HepG2 (cell line): ENCODE results near the gene PRIM2. TPM values are rescaled to one million over a fixed set of nuclear protein-coding genes. Genes with fewer than 3 reads are reported as not detected.

Experiments used
- ATAC-seq: fragments of 200-7000 bp; cut with Tn5 transposase; 3 replicates; pipeline ENCODE4 v1.9.1; 2020; ENCODE audit warnings: mild to moderate bottlenecking, moderate library complexity
- BruUV-seq: library from RNA; stranded (reverse); fragments of 400-500 nt; replicated peaks from 2 replicates; lab custom pipeline; 2021; lab: Mats Ljungman, UMichigan
- CTCF ChIA-PET: fragments of 300-600 bp; formaldehyde crosslinking; extraction: SDS; loops from one replicate; lab custom pipeline; 2021; ENCODE audit warnings: low total read pairs, inconsistent platforms, low intra/inter-chr PET ratio; lab: Yijun Ruan, JAX
- POLR2A ChIA-PET: fragments of 350-600 bp; sonication (Branson Sonifier 250); formaldehyde crosslinking; loops from one replicate; lab custom pipeline; 2020; ENCODE audit warnings: antibody characterized with exemption, inconsistent platforms; lab: Yijun Ruan, JAX
- DNase-seq: peaks from one replicate; pipeline ENCODE4 v3.0.0-alpha.2; 2015; ENCODE audit warnings: low spot score
- FAIRE-seq: peaks from 3 replicates; lab custom pipeline; 2011; peaks lifted over from hg19 to GRCh38; lab: Jason Lieb, UNC
- H2AFZ ChIP-seq: one replicate; pipeline ENCODE4 v1.6.1; 2011; ENCODE audit warnings: low read length, inconsistent platforms
- H3K27ac ChIP-seq: fragments of 300-600 bp; 3 replicates; pipeline ENCODE4 v1.8.0; 2011; ENCODE audit warnings: mixed run types, mild to moderate bottlenecking, mixed read lengths, low read length, inconsistent platforms; ENCODE audit not compliant: insufficient read depth; ENCODE audit errors: extremely low read length
- H3K27me3 ChIP-seq, 2 experiments: fragments of 200-600 bp in 1 of 2; 2 replicates in 1 of 2; 3 replicates in 1 of 2; pipeline versions ENCODE4 v1.6.0 to v1.8.0; 2011; ENCODE audit warnings: low read length in 2 of 2, mild to moderate bottlenecking in 2 of 2, moderate library complexity in 2 of 2, inconsistent platforms in 1 of 2; ENCODE audit not compliant: insufficient read depth in 2 of 2, control insufficient read depth in 1 of 2
- H3K36me3 ChIP-seq, 2 experiments: fragments of 200-600 bp in 1 of 2; replicated peaks in 1 of 2; 2 replicates in 1 of 2; 3 replicates in 1 of 2; pipeline versions ENCODE4 v1.5.1 to v1.8.0; 2011; ENCODE audit warnings: low read length in 2 of 2, inconsistent platforms in 1 of 2; ENCODE audit not compliant: insufficient read depth in 2 of 2, control insufficient read depth in 1 of 2
- H3K4me1 ChIP-seq: 2 replicates; pipeline ENCODE4 v1.5.1; 2012; ENCODE audit warnings: low read length, inconsistent platforms; ENCODE audit not compliant: insufficient read depth
- H3K4me2 ChIP-seq: 2 replicates; pipeline ENCODE4 v1.6.0; 2011; ENCODE audit warnings: low read depth, low read length, inconsistent platforms
- H3K4me3 ChIP-seq, 3 experiments: fragments of 200-600 bp in 1 of 3; sonication (generic), shearing (Covaris generic) in 1 of 3; replicated peaks in 1 of 3; 2 replicates each; pipeline ENCODE4 v1.5.1; 2011 to 2016; ENCODE audit warnings: low read length in 3 of 3, inconsistent platforms in 2 of 3, low read depth in 2 of 3, mild to moderate bottlenecking in 2 of 3, control low read depth in 1 of 3, mixed read lengths in 1 of 3; ENCODE audit not compliant: insufficient read depth in 1 of 3
- H3K79me2 ChIP-seq: one replicate; pipeline ENCODE4 v1.6.1; 2011; ENCODE audit warnings: low read length, inconsistent platforms; ENCODE audit not compliant: insufficient read depth
- H3K9ac ChIP-seq: 2 replicates; pipeline ENCODE4 v1.6.0; 2011; ENCODE audit warnings: mild to moderate bottlenecking, low read depth, low read length, inconsistent platforms; ENCODE audit not compliant: insufficient read depth
- H3K9me3 ChIP-seq: 2 replicates; pipeline ENCODE4 v1.5.1; 2012; ENCODE audit warnings: mild to moderate bottlenecking, low read length
- H4K20me1 ChIP-seq: 2 replicates; pipeline ENCODE4 v1.6.0; 2011; ENCODE audit warnings: inconsistent platforms, mild to moderate bottlenecking, low read length, moderate library complexity; ENCODE audit not compliant: insufficient read depth
- MED13 ChIP-seq: sonication (generic); formaldehyde crosslinking; IDR thresholded peaks from 2 replicates; pipeline ENCODE4 v1.5.0; 2020; ENCODE audit warnings: missing genetic modification reagents
- in situ Hi-C: cut with HindIII; loops from 2 replicates; pipeline ENCODE4 v1.10.0; 2017; ENCODE audit warnings: low pct_unique_long_range_greater_than_20kb; ENCODE audit not compliant: extremely low pct_ligation_motif_present
- intact Hi-C: fragments of 100-400 bp; cut with micrococcal nuclease; formaldehyde crosslinking; loops from one replicate; pipeline ENCODE4 v1.10.0; 2022; ENCODE audit not compliant: unreplicated experiment
- polyA plus RNA-seq, 8 experiments: library from polyadenylated mRNA; depleted of rRNA in 3 of 8; stranded (reverse) in 7 of 8; unstranded in 1 of 8; fragments of >200 nt; fragmentation: Illumina TruSeq in 4 of 8; extraction: Trizol in 4 of 8; gene quantifications; 2 replicates each; pipeline versions ENCODE4 v1.2.1 to v1.2.3, GENCODE V29; 2011 to 2016; ENCODE audit warnings: low read depth in 4 of 8, missing spikeins in 1 of 8, mixed read lengths in 1 of 8; ENCODE audit not compliant: insufficient read depth in 1 of 8
- total RNA-seq, 5 experiments: library from RNA; depleted of rRNA; stranded (reverse); fragments of >200 nt; fragmentation: Illumina TruSeq; extraction: Trizol; gene quantifications; 2 replicates each; pipeline ENCODE4 v1.2.3, GENCODE V29; 2016; ENCODE audit warnings: low read depth in 1 of 5
- TF ChIP-seq, protein P1 (sequence below): IDR thresholded peaks from 2 replicates; pipeline ENCODE4 v1.4.0; 2020; ENCODE audit warnings: mild to moderate bottlenecking, missing genetic modification reagents
- TF ChIP-seq, protein P2 (sequence below): sonication (generic); formaldehyde crosslinking; IDR thresholded peaks from 2 replicates; pipeline ENCODE4 v1.4.0; 2020; ENCODE audit warnings: missing genetic modification reagents

PRIM2 gene
- total and polyA plus RNA-seq, 2 of the 13 experiments (the other 11 are each of a cell fraction or from before 2014, with no cell fraction given) = 8.0 to 52.7 TPM

DNA sequence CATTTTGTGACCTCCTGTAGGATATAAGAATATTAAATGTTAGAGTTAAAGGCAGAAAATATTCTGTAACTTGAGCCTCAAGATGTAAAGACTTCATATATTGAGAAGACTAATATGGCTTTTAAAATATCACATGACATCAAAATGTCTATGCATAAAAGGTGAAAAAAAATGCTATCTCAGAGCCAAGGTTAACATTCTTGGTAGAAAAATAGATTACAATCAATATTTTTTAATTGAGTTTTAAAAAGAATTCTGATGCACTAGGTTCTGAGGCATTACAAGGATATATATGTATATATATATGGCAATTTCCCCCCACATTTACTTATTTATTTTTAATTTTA, 49.2 kb upstream of the PRIM2 start:
- Histone ChIP-seq H3K9me3 (no peaks in the 10 kb centered on the region), H3K4me2 (no peak overlapping the region), H3K79me2 (no peaks in the 10 kb centered on the region), H2AFZ (no peak overlapping the region), H4K20me1 (no peaks in the 10 kb centered on the region), H3K36me3 (no peaks in the 10 kb centered on the region), H3K27me3 (no peaks in the 10 kb centered on the region; a peak in 1 of 5 replicates), H3K4me3 (no peak overlapping the region), H3K27ac (no peak overlapping the region), H3K4me1 (no peaks in the 10 kb centered on the region), H3K9ac (no peak overlapping the region)
- DNase-seq (no peak), ATAC-seq (no peak), FAIRE-seq (no peak)
- in situ Hi-C loops = loop anchor here (10.0 kb wide), 1 partner anchor 47 kb away; the partner anchor contains the start of gene PRIM2
- CTCF ChIA-PET = interaction anchor here (1.6 to 2.3 kb wide), 2 partner anchors 48 to 56 kb away, joined by 12 to 39 read pairs; partner anchors contain the start of gene PRIM2
- BruUV-seq = no TSS peak
- intact Hi-C loops = loop anchor here (1.0 to 5.0 kb wide), 3 partner anchors 48 to 366 kb away; no protein-coding TSS in a partner anchor
- no peak for TF ChIP-seq MED13 (CRISPR knock-in tag)
- TF ChIP-seq, protein P1, sequence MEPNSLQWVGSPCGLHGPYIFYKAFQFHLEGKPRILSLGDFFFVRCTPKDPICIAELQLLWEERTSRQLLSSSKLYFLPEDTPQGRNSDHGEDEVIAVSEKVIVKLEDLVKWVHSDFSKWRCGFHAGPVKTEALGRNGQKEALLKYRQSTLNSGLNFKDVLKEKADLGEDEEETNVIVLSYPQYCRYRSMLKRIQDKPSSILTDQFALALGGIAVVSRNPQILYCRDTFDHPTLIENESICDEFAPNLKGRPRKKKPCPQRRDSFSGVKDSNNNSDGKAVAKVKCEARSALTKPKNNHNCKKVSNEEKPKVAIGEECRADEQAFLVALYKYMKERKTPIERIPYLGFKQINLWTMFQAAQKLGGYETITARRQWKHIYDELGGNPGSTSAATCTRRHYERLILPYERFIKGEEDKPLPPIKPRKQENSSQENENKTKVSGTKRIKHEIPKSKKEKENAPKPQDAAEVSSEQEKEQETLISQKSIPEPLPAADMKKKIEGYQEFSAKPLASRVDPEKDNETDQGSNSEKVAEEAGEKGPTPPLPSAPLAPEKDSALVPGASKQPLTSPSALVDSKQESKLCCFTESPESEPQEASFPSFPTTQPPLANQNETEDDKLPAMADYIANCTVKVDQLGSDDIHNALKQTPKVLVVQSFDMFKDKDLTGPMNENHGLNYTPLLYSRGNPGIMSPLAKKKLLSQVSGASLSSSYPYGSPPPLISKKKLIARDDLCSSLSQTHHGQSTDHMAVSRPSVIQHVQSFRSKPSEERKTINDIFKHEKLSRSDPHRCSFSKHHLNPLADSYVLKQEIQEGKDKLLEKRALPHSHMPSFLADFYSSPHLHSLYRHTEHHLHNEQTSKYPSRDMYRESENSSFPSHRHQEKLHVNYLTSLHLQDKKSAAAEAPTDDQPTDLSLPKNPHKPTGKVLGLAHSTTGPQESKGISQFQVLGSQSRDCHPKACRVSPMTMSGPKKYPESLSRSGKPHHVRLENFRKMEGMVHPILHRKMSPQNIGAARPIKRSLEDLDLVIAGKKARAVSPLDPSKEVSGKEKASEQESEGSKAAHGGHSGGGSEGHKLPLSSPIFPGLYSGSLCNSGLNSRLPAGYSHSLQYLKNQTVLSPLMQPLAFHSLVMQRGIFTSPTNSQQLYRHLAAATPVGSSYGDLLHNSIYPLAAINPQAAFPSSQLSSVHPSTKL = 0 out of 2 replicates have a peak, but pooled peaks have one; percentile 1
- TF ChIP-seq, protein P2, sequence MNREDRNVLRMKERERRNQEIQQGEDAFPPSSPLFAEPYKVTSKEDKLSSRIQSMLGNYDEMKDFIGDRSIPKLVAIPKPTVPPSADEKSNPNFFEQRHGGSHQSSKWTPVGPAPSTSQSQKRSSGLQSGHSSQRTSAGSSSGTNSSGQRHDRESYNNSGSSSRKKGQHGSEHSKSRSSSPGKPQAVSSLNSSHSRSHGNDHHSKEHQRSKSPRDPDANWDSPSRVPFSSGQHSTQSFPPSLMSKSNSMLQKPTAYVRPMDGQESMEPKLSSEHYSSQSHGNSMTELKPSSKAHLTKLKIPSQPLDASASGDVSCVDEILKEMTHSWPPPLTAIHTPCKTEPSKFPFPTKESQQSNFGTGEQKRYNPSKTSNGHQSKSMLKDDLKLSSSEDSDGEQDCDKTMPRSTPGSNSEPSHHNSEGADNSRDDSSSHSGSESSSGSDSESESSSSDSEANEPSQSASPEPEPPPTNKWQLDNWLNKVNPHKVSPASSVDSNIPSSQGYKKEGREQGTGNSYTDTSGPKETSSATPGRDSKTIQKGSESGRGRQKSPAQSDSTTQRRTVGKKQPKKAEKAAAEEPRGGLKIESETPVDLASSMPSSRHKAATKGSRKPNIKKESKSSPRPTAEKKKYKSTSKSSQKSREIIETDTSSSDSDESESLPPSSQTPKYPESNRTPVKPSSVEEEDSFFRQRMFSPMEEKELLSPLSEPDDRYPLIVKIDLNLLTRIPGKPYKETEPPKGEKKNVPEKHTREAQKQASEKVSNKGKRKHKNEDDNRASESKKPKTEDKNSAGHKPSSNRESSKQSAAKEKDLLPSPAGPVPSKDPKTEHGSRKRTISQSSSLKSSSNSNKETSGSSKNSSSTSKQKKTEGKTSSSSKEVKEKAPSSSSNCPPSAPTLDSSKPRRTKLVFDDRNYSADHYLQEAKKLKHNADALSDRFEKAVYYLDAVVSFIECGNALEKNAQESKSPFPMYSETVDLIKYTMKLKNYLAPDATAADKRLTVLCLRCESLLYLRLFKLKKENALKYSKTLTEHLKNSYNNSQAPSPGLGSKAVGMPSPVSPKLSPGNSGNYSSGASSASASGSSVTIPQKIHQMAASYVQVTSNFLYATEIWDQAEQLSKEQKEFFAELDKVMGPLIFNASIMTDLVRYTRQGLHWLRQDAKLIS (CRISPR knock-in tag) = no peak
- POLR2A ChIA-PET = no interaction called here
